ENCODE measurements around the gene MED16. TPM values are rescaled to one million over a fixed set of nuclear protein-coding genes. Genes with fewer than 3 reads are reported as not detected.

The MED16 gene
- total and polyA plus RNA-seq, 2 of the 13 experiments (the other 11 are each of a cell fraction or from before 2014, with no cell fraction given) = 13.3 to 14.8 TPM

- peak; percentile 59; the same call in 1 of the 2 replicates for TF ChIP-seq KLF6 (CRISPR knock-in tag; IDR thresholded peaks at IDR 0.05)
- peak; percentile 81; the same call in 1 of the 2 replicates for TF ChIP-seq ZNF3 (CRISPR knock-in tag; IDR thresholded peaks at IDR 0.05)
- peak; percentile 22; the same call in 1 of the 2 replicates for TF ChIP-seq THAP7 (CRISPR knock-in tag; IDR thresholded peaks at IDR 0.05)
- TF ChIP-seq, protein P1, sequence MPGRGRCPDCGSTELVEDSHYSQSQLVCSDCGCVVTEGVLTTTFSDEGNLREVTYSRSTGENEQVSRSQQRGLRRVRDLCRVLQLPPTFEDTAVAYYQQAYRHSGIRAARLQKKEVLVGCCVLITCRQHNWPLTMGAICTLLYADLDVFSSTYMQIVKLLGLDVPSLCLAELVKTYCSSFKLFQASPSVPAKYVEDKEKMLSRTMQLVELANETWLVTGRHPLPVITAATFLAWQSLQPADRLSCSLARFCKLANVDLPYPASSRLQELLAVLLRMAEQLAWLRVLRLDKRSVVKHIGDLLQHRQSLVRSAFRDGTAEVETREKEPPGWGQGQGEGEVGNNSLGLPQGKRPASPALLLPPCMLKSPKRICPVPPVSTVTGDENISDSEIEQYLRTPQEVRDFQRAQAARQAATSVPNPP (CRISPR knock-in tag; IDR thresholded peaks at IDR 0.05) = no peak
- peak; percentile 75 for TF ChIP-seq ASH2L (IDR thresholded peaks at IDR 0.05; ENCODE audit: insufficient read length, low read depth, low read length)
- TF ChIP-seq ZNF317 (CRISPR knock-in tag; IDR thresholded peaks at IDR 0.05) = 0 out of 2 replicates have a peak, but pooled peaks have one; percentile 19
- TF ChIP-seq HMGXB3 (CRISPR knock-in tag; IDR thresholded peaks at IDR 0.05; ENCODE audit: borderline replicate concordance) = 0 out of 2 replicates have a peak, but pooled peaks have one; percentile 22
- TF ChIP-seq PAXIP1 (CRISPR knock-in tag; conservative IDR thresholded peaks at IDR 0.05) = 0 out of 2 replicates have a peak, but pooled peaks have one; percentile 14
- 0 out of 2 replicates have a peak, but pooled peaks have one; percentile 32 for TF ChIP-seq ZNF878 (CRISPR knock-in tag; IDR thresholded peaks at IDR 0.05)
- no peak for TF ChIP-seq SOX13 (IDR thresholded peaks at IDR 0.05)
- TF ChIP-seq SOX13 (CRISPR knock-in tag; conservative IDR thresholded peaks at IDR 0.05 in 1 of 2, IDR thresholded peaks at IDR 0.05 in 1 of 2) = 0 out of 4 replicates have a peak, but pooled peaks of 1 of the 2 experiments have one; percentile 6
Measured at GRCh38 chr19:925087-925525, 32.1 kb upstream of the MED16 start (continued).
